Astrocyte of the spinal cord (primary cell): ENCODE measurements around the gene GSTM3.
"Not testable (repeated sequence)": the region's sequence is repeated elsewhere in the genome, so short reads cannot be mapped to it uniquely, and the experiment has no call there.

Source experiments
- DNase-seq: peaks from one replicate; pipeline ENCODE4 v3.0.0; 2011; ENCODE audit warnings: low read depth, low spot score
- H3K4me3 ChIP-seq: 2 replicates; pipeline ENCODE4 v1.5.1; 2011; ENCODE audit warnings: low read depth, mild to moderate bottlenecking, low read length, moderate library complexity
- CTCF ChIP-seq: IDR thresholded peaks from 2 replicates; pipeline ENCODE4 v1.5.1; 2012; ENCODE audit warnings: low read depth, mild to moderate bottlenecking, low read length, inconsistent platforms
- in situ Hi-C: cut with HindIII; loops from 2 replicates; pipeline ENCODE4 v1.10.0; 2017; ENCODE audit warnings: low sequenced_read_pairs

Gene GSTM3

GRCh38 chr1:109716570-109717090 lies 24.2 kb downstream of the GSTM3 start:
- no peak for TF ChIP-seq CTCF
- no peak overlapping the region for H3K4me3 ChIP-seq
- in situ Hi-C loops: no loop called here
- no peak for DNase-seq

GRCh38 chr1:109716121-109716520 lies 24.7 kb downstream of the GSTM3 start:
- DNase-seq: no peak
- no peak for TF ChIP-seq CTCF
- in situ Hi-C loops: no loop called here
- no peak overlapping the region for H3K4me3 ChIP-seq

GRCh38 chr1:109714661-109715372 lies 26.0 kb downstream of the GSTM3 start:
- in situ Hi-C loops: no loop called here
- DNase-seq: no peak
- TF ChIP-seq CTCF: no peak

GRCh38 chr1:109713636-109714035 lies 27.2 kb downstream of the GSTM3 start:
- no peak for TF ChIP-seq CTCF
- in situ Hi-C loops: no loop called here
- H3K4me3 ChIP-seq: no peak overlapping the region
- DNase-seq: no peak

More at GRCh38 chr1:109714661-109715372, 26.0 kb downstream of the GSTM3 start:
- H3K4me3 ChIP-seq: no peak overlapping the region

- no peak for TF ChIP-seq CTCF
- no peak for DNase-seq
- in situ Hi-C loops: no loop called here
- H3K4me3 ChIP-seq: peak overlapping the region; percentile 31
Observed at GRCh38 chr1:109712321-109712864, 28.4 kb downstream of the GSTM3 start.

- in situ Hi-C loops, DNase-seq: not testable (repeated sequence)
- peak within 1 kb of the TSS; percentile 31 for H3K4me3 ChIP-seq
Observed at GRCh38 chr1:109711593-109712320, 29.1 kb downstream of the GSTM3 start, which contains the start of gene GSTM5. Gene GSTM5 (plus strand): TSS chr1:109712251. CDS start chr1:109712313, 62 bp downstream.

GRCh38 chr1:109709822-109710221 lies 31.0 kb downstream of the GSTM3 start:
- DNase-seq, H3K4me3 ChIP-seq, in situ Hi-C loops: not testable (repeated sequence)

- in situ Hi-C loops, DNase-seq, H3K4me3 ChIP-seq: not testable (repeated sequence)
Observed at GRCh38 chr1:109708949-109709348, 31.9 kb downstream of the GSTM3 start.
